OCI-LY7 (cell line): ENCODE data around the gene GTPBP10.

Experiments used
- EZH2phosphoT487 ChIP-seq: fragments of 200-600 bp; sonication (generic); IDR thresholded peaks from 2 replicates; pipeline ENCODE4 v1.6.1; 2018; ENCODE audit warnings: low read depth, borderline replicate concordance, mild to moderate bottlenecking, mixed run types, antibody characterized with exemption, low read length, moderate library complexity, mixed read lengths
- TF ChIP-seq, protein P1 (sequence below): fragments of 200-600 bp; sonication (generic); conservative IDR thresholded peaks from 2 replicates; pipeline ENCODE4 v1.5.1; 2014; ENCODE audit warnings: mild to moderate bottlenecking, antibody characterized with exemption, low read length, moderate library complexity, mixed read lengths

DNA sequence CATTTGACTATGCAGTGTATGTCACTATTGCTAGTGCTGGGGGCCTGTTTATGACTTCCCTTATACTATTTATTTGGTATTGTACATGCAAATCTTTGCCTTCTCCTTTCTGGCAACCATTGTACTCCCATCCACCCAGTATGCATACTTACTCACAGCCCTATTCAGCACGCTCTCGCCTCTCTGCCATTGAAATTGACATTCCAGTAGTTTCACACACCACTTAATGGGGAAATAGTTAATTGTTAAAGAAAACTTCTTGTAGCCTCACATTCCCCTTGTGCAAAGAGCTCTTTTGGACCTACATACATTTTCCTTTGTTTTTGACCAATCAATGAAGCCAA, 66.6 kb downstream of the GTPBP10 start:
- TF ChIP-seq, protein P1, sequence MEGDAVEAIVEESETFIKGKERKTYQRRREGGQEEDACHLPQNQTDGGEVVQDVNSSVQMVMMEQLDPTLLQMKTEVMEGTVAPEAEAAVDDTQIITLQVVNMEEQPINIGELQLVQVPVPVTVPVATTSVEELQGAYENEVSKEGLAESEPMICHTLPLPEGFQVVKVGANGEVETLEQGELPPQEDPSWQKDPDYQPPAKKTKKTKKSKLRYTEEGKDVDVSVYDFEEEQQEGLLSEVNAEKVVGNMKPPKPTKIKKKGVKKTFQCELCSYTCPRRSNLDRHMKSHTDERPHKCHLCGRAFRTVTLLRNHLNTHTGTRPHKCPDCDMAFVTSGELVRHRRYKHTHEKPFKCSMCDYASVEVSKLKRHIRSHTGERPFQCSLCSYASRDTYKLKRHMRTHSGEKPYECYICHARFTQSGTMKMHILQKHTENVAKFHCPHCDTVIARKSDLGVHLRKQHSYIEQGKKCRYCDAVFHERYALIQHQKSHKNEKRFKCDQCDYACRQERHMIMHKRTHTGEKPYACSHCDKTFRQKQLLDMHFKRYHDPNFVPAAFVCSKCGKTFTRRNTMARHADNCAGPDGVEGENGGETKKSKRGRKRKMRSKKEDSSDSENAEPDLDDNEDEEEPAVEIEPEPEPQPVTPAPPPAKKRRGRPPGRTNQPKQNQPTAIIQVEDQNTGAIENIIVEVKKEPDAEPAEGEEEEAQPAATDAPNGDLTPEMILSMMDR, result no peak
- TF ChIP-seq EZH2phosphoT487, result no peak
